GM23338 (cell line): Measurements from ENCODE around the gene PROCR.

Source experiments
- CREB1 ChIP-seq: fragments of 250-450 bp; sonication (Bioruptor Pico); IDR thresholded peaks from 2 replicates; pipeline ENCODE4 v1.5.0; 2020; ENCODE audit warnings: low read depth, mild to moderate bottlenecking, moderate library complexity
- CTCF ChIP-seq, 2 experiments: fragments of 200-600 bp in 1 of 2; sonication (generic) in 1 of 2; conservative IDR thresholded peaks; 2 replicates each; pipeline versions ENCODE4 v1.5.1 to v1.6.1; 2016 to 2017; ENCODE audit warnings: antibody characterized with exemption in 2 of 2, low read depth in 2 of 2, mild to moderate bottlenecking in 2 of 2, moderate library complexity in 1 of 2
- ETS1 ChIP-seq: IDR thresholded peaks from 2 replicates; pipeline ENCODE4 v1.6.1; 2016; ENCODE audit warnings: antibody characterized with exemption
- EZH2 ChIP-seq: fragments of 200-600 bp; sonication (generic); IDR thresholded peaks from one replicate; pipeline ENCODE4 v1.8.0; 2017; ENCODE audit warnings: antibody characterized with exemption, mild to moderate bottlenecking, low read depth; ENCODE audit not compliant: unreplicated experiment
- EZH2phosphoT487 ChIP-seq: fragments of 200-600 bp; sonication (generic); IDR thresholded peaks from one replicate; pipeline ENCODE4 v1.8.1; 2018; ENCODE audit warnings: antibody characterized with exemption; ENCODE audit not compliant: unreplicated experiment
- JUNB ChIP-seq: IDR thresholded peaks from one replicate; pipeline ENCODE4 v1.6.1; 2016; ENCODE audit warnings: antibody characterized with exemption; ENCODE audit not compliant: unreplicated experiment
- NANOG ChIP-seq: IDR thresholded peaks from 2 replicates; pipeline ENCODE4 v1.6.1; 2016; ENCODE audit warnings: antibody characterized with exemption, borderline replicate concordance
- POLR2AphosphoS5 ChIP-seq: IDR thresholded peaks from 2 replicates; pipeline ENCODE4 v1.6.1; 2016; ENCODE audit warnings: antibody characterized with exemption, low read depth
- REST ChIP-seq: IDR thresholded peaks from one replicate; pipeline ENCODE4 v1.6.1; 2018; ENCODE audit warnings: antibody characterized with exemption; ENCODE audit not compliant: unreplicated experiment
- STAT1 ChIP-seq: IDR thresholded peaks from one replicate; pipeline ENCODE4 v1.6.1; 2016; ENCODE audit warnings: antibody characterized with exemption; ENCODE audit not compliant: unreplicated experiment
- ZNF331 ChIP-seq: fragments of 250-450 bp; sonication (Bioruptor Pico); IDR thresholded peaks from 2 replicates; pipeline ENCODE4 v1.5.0; 2020; ENCODE audit warnings: low read depth, mild to moderate bottlenecking, moderate library complexity
- ZNF462 ChIP-seq: fragments of 250-450 bp; sonication (Bioruptor Pico); IDR thresholded peaks from 2 replicates; pipeline ENCODE4 v1.5.0; 2020; ENCODE audit warnings: mild to moderate bottlenecking, moderate library complexity

DNA sequence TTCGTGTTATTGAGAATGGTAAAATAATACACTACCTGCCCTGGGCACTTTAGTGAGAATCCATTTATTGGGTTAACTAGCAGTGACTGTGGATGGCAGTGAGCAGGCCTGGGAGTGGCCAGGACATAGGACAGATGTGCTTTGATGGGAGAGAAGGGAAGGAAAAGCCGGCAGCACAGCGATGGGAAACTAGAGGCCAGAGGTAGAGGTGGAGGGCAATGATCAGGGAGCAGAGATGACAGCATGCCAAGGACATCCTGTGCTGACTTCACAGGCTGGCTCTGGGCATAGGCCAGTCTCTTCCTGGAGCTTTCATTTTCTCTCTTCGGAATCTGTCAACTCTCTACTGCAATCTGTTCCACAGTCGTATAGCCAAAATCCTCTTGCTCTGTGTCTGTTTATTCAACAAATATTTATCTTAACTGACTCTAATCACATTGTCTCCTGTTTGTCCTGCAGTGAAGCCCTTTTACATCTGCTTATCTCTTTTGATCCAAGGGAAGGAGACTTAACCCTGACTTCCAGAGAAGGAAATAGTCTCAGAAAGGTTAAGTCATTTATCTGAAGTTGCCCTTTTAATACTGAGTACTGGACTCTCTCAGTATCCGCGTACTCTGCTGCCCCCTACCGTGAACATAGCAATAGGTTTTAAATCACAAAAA, 36.2 kb downstream of the PROCR start:
- TF ChIP-seq CTCF (conservative IDR thresholded peaks at IDR 0.05; ENCODE audit: low read depth in 2 of 2) (peak; percentile 93 to 94), CREB1 (no peak), POLR2AphosphoS5 (no peak), REST (no peak), EZH2 (no peak), ZNF331 (CRISPR knock-in tag) (no peak), NANOG (no peak), STAT1 (no peak), EZH2phosphoT487 (no peak), JUNB (no peak), ZNF462 (CRISPR knock-in tag) (no peak), ETS1 (no peak)
